Measurements from ENCODE around the gene RGS14.
"Not testable (repeated sequence)": the region's sequence is repeated elsewhere in the genome, so short reads cannot be mapped to it uniquely, and the experiment has no call there.

DNA sequence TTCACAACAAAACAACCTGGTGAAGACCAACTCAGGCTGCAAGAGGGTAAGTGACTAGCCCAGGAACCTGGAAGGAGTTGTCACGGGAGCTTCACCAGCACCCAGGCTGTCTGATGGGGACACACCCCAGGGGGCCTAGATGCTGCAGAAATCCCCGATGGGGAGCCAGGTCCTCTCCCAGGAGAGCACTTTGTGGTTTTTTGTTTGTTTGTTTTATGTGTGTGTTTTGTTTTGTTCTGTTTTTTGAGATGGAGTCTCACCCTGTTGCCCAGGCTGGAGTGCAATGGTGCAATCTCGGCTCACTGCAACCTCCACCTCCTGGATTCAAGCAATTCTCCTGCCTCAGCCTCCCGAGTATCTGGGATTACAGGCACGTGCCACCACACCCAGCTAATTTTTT is 17.8 kb downstream of the RGS14 start:
- TF ChIP-seq CTCF (IDR thresholded peaks at IDR 0.05; ENCODE audit: low read depth, low read length, poor library complexity, severe bottlenecking); EZH2phosphoT487 (IDR thresholded peaks at IDR 0.05; ENCODE audit: borderline replicate concordance, low read length): not testable (repeated sequence)

All from DOHH2 (cell line).